ENCODE results near the gene SLC39A3. TPM values are rescaled to one million over a fixed set of nuclear protein-coding genes. Genes with fewer than 3 reads are reported as not detected.

SLC39A3 gene
- total RNA-seq, 1 donor, result 33.7 TPM

- Histone ChIP-seq H3K27ac (ENCODE audit: low read depth, low read length) (peak overlapping the region; percentile 68), H3K9me3 (ENCODE audit: low read depth, low read length) (no peaks in the 10 kb centered on the region), H3K4me1 (ENCODE audit: insufficient read depth, low read length) (peaks cover 32% of the 10 kb centered on the region), H3K4me3 (ENCODE audit: insufficient read depth, low read length) (peak overlapping the region; percentile 100), H3K36me3 (ENCODE audit: insufficient read depth, low read length) (peaks cover 6% of the 10 kb centered on the region), H3K27me3 (ENCODE audit: insufficient read depth, low read length) (no peaks in the 10 kb centered on the region), H3K79me2 (ENCODE audit: insufficient read depth, low read length) (peaks cover 76% of the 10 kb centered on the region), H3K4me2 (ENCODE audit: insufficient read depth, low read length) (peak overlapping the region; percentile 74), H4K20me1 (ENCODE audit: insufficient read depth, low read length) (peaks cover 28% of the 10 kb centered on the region), H2AFZ (ENCODE audit: low read length) (peak overlapping the region; percentile 58)
- TF ChIP-seq CTCF (IDR thresholded peaks at IDR 0.05; ENCODE audit: extremely low read depth, low read depth, low read length), result no peak
- DNase-seq (ENCODE audit: insufficient read length, low spot score, missing footprints), result no peak
Observed at GRCh38 chr19:2783781-2784145, 43.9 kb upstream of the SLC39A3 start.

GRCh38 chr19:2782936-2783780 lies 43.3 kb upstream of the SLC39A3 start, which contains the start of gene SGTA:
Gene SGTA, minus strand, starts transcription at chr19:2783273. Its CDS starts 14,205 bp downstream, at chr19:2769068.
- H3K9me3 ChIP-seq (ENCODE audit: low read depth, low read length), result no peaks in the 10 kb centered on the region
- H3K4me3 ChIP-seq (ENCODE audit: insufficient read depth, low read length), result peak within 1 kb of the TSS; percentile 100
- peak within 1 kb of the TSS; percentile 79 for H3K4me2 ChIP-seq (ENCODE audit: insufficient read depth, low read length)
- TF ChIP-seq CTCF (IDR thresholded peaks at IDR 0.05; ENCODE audit: extremely low read depth, low read depth, low read length), result peak; percentile 39
- H3K36me3 ChIP-seq (ENCODE audit: insufficient read depth, low read length), result peaks cover 6% of the 10 kb centered on the region
- H4K20me1 ChIP-seq (ENCODE audit: insufficient read depth, low read length), result peaks cover 29% of the 10 kb centered on the region
- H3K27me3 ChIP-seq (ENCODE audit: insufficient read depth, low read length), result no peaks in the 10 kb centered on the region
- H3K79me2 ChIP-seq (ENCODE audit: insufficient read depth, low read length), result peaks cover 77% of the 10 kb centered on the region
- peaks cover 32% of the 10 kb centered on the region for H3K4me1 ChIP-seq (ENCODE audit: insufficient read depth, low read length)
- H3K27ac ChIP-seq (ENCODE audit: low read depth, low read length), result peak within 1 kb of the TSS; percentile 93
- peak; percentile 100 for DNase-seq (ENCODE audit: insufficient read length, low spot score, missing footprints)
- peak within 1 kb of the TSS; percentile 90 for H2AFZ ChIP-seq (ENCODE audit: low read length)

GRCh38 chr19:2782329-2782935 lies 42.6 kb upstream of the SLC39A3 start:
- peak overlapping the region; percentile 79 for H3K4me2 ChIP-seq (ENCODE audit: insufficient read depth, low read length)
- peaks cover 2% of the 10 kb centered on the region for H3K36me3 ChIP-seq (ENCODE audit: insufficient read depth, low read length)
- H4K20me1 ChIP-seq (ENCODE audit: insufficient read depth, low read length), result peaks cover 32% of the 10 kb centered on the region
- no peak for DNase-seq (ENCODE audit: insufficient read length, low spot score, missing footprints)
- H3K4me3 ChIP-seq (ENCODE audit: insufficient read depth, low read length), result peak overlapping the region; percentile 100
- H2AFZ ChIP-seq (ENCODE audit: low read length), result peak overlapping the region; percentile 90
- peak overlapping the region; percentile 93 for H3K27ac ChIP-seq (ENCODE audit: low read depth, low read length)
- no peaks in the 10 kb centered on the region for H3K9me3 ChIP-seq (ENCODE audit: low read depth, low read length)
- peaks cover 77% of the 10 kb centered on the region for H3K79me2 ChIP-seq (ENCODE audit: insufficient read depth, low read length)
- H3K27me3 ChIP-seq (ENCODE audit: insufficient read depth, low read length), result no peaks in the 10 kb centered on the region
- peaks cover 32% of the 10 kb centered on the region for H3K4me1 ChIP-seq (ENCODE audit: insufficient read depth, low read length)
- TF ChIP-seq CTCF (IDR thresholded peaks at IDR 0.05; ENCODE audit: extremely low read depth, low read depth, low read length), result no peak

GRCh38 chr19:2780284-2780683 lies 40.5 kb upstream of the SLC39A3 start:
- Histone ChIP-seq H3K4me1 (ENCODE audit: insufficient read depth, low read length) (peaks cover 34% of the 10 kb centered on the region), H3K4me3 (ENCODE audit: insufficient read depth, low read length) (no peak overlapping the region), H3K27me3 (ENCODE audit: insufficient read depth, low read length) (no peaks in the 10 kb centered on the region), H3K4me2 (ENCODE audit: insufficient read depth, low read length) (no peak overlapping the region), H4K20me1 (ENCODE audit: insufficient read depth, low read length) (peaks cover 43% of the 10 kb centered on the region), H3K79me2 (ENCODE audit: insufficient read depth, low read length) (peaks cover 79% of the 10 kb centered on the region), H3K36me3 (ENCODE audit: insufficient read depth, low read length) (peaks cover 4% of the 10 kb centered on the region), H3K27ac (ENCODE audit: low read depth, low read length) (no peak overlapping the region), H3K9me3 (ENCODE audit: low read depth, low read length) (no peaks in the 10 kb centered on the region), H2AFZ (ENCODE audit: low read length) (no peak overlapping the region)
- DNase-seq (ENCODE audit: insufficient read length, low spot score, missing footprints), result no peak
- TF ChIP-seq CTCF (IDR thresholded peaks at IDR 0.05; ENCODE audit: extremely low read depth, low read depth, low read length), result no peak

All from osteoblast (primary cell).